Tibial nerve (tissue), 4 donors: ENCODE results near the gene NINJ2.

Experiments used
- EP300 ChIP-seq, 2 donors: sonication (generic); formaldehyde crosslinking; IDR thresholded peaks; one replicate each; pipeline ENCODE4 v1.6.1; 2017; ENCODE audit warnings: antibody characterized with exemption in 2 of 2, mild to moderate bottlenecking in 1 of 2
- TF ChIP-seq, protein P1 (sequence below), 5 experiments: fragments of 200-600 bp in 3 of 5; fragments of 450-650 bp in 2 of 5; sonication (generic) in 3 of 5; IDR thresholded peaks; one replicate each; pipeline ENCODE4 v1.5.1; 2016 to 2019; ENCODE audit warnings: antibody characterized with exemption in 5 of 5, mild to moderate bottlenecking in 3 of 5, moderate library complexity in 2 of 5

DNA sequence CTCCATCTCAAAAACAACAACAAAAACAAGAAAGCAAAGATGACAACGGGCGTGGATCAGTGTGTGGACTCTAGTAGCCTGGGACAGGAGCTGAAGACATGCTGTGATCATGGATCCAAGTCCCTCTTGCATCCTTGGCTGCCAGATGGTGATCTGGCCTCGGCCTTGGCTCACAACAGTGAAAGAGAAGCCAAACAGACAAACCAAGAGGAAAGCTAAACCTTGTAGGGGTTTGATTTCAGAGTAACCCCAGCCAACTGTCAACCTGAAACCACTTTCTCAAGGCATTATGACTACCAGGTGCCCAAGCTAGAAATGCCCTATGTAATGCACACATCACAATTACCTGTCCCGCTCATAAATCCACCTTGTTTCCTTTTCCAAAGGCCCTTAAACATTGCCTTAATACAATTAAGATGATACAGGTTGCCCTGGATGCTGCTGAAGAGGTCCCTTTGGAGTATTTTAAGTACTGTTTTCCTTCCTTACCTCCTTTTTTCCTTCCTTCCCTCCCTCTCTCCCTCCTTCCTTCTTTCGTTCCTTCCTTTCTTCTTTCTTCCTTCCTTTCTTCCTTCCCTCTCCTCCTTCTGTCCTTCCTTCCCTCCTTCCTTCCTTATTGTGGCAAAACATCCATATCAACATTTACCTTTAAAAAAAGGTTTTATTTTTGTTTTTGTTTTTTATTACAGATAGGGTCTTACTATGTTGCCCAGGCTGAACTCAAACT, 41.4 kb upstream of the NINJ2 start:
- TF ChIP-seq EP300 (IDR thresholded peaks at IDR 0.05) = no peak
- TF ChIP-seq, protein P1, sequence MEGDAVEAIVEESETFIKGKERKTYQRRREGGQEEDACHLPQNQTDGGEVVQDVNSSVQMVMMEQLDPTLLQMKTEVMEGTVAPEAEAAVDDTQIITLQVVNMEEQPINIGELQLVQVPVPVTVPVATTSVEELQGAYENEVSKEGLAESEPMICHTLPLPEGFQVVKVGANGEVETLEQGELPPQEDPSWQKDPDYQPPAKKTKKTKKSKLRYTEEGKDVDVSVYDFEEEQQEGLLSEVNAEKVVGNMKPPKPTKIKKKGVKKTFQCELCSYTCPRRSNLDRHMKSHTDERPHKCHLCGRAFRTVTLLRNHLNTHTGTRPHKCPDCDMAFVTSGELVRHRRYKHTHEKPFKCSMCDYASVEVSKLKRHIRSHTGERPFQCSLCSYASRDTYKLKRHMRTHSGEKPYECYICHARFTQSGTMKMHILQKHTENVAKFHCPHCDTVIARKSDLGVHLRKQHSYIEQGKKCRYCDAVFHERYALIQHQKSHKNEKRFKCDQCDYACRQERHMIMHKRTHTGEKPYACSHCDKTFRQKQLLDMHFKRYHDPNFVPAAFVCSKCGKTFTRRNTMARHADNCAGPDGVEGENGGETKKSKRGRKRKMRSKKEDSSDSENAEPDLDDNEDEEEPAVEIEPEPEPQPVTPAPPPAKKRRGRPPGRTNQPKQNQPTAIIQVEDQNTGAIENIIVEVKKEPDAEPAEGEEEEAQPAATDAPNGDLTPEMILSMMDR (IDR thresholded peaks at IDR 0.05) = no peak
